Measurements from ENCODE around the gene MIA.

GRCh38 chr19:40739871-40740703, 35.2 kb upstream of the MIA start:
- no peak for TF ChIP-seq CTCF (IDR thresholded peaks at IDR 0.05; ENCODE audit: low read length)
- TF ChIP-seq EZH2 (IDR thresholded peaks at IDR 0.05; ENCODE audit: borderline replicate concordance, low read length) = no peak

All from OCI-LY1 (cell line).